SK-N-SH (cell line): Measurements from ENCODE around the gene ALAS1. TPM values are rescaled to one million over a fixed set of nuclear protein-coding genes. Genes with fewer than 3 reads are reported as not detected.

ENCODE experiments used
- CTCF ChIA-PET: fragments of 300-600, 350-600 bp; formaldehyde crosslinking; extraction: SDS; loops from one replicate; lab custom pipeline; 2021; lab: Yijun Ruan, JAX
- POLR2A ChIA-PET: fragments of 350-600 bp; sonication (Branson Sonifier 250); formaldehyde crosslinking; extraction: SDS; loops from one replicate; lab custom pipeline; 2020; ENCODE audit warnings: antibody characterized with exemption, inconsistent platforms; lab: Yijun Ruan, JAX
- DNase-seq: peaks from one replicate; pipeline ENCODE4 v3.0.0; 2012
- H2AFZ ChIP-seq: fragments of 200-600 bp; sonication (generic); 2 replicates; pipeline ENCODE4 v1.8.1; 2016; ENCODE audit warnings: antibody characterized with exemption, mild to moderate bottlenecking, low read depth
- H3F3A ChIP-seq: fragments of 200-600 bp; sonication (generic); replicated peaks from 2 replicates; pipeline ENCODE3; 2016; ENCODE audit warnings: antibody characterized with exemption, mild to moderate bottlenecking; ENCODE audit not compliant: insufficient read depth
- H3K27ac ChIP-seq, 2 experiments: fragments of 200-500 bp in 1 of 2; fragments of 200-600 bp in 1 of 2; sonication (Bioruptor generic) in 1 of 2; sonication (generic), shearing (Covaris generic) in 1 of 2; 2 replicates each; pipeline versions ENCODE4 v1.5.1 to v1.6.1; 2014 to 2016; ENCODE audit warnings: low read depth in 2 of 2, inconsistent platforms in 1 of 2, low read length in 1 of 2, mild to moderate bottlenecking in 1 of 2, mixed read lengths in 1 of 2
- H3K27me3 ChIP-seq: fragments of 200-600 bp; sonication (generic), shearing (Covaris generic); 2 replicates; pipeline ENCODE4 v1.6.1; 2016; ENCODE audit warnings: mixed run types; ENCODE audit not compliant: insufficient read depth
- H3K36me3 ChIP-seq, 2 experiments: fragments of 200-500 bp in 1 of 2; fragments of 200-600 bp in 1 of 2; sonication (Bioruptor generic) in 1 of 2; sonication (generic) in 1 of 2; replicated peaks in 1 of 2; 2 replicates each; pipeline versions ENCODE3 to v1.5.1; 2014 to 2016; ENCODE audit warnings: low read length in 1 of 2, mild to moderate bottlenecking in 1 of 2; ENCODE audit not compliant: insufficient read depth in 2 of 2, control insufficient read depth in 1 of 2
- H3K4me1 ChIP-seq, 2 experiments: fragments of 200-500 bp in 1 of 2; fragments of 200-600 bp in 1 of 2; sonication (Bioruptor generic) in 1 of 2; sonication (generic), shearing (Covaris generic) in 1 of 2; 2 replicates each; pipeline versions ENCODE4 v1.5.1 to v1.6.1; 2014 to 2016; ENCODE audit warnings: low read depth in 1 of 2, low read length in 1 of 2, mixed run types in 1 of 2; ENCODE audit not compliant: insufficient read depth in 2 of 2, control insufficient read depth in 1 of 2
- H3K4me2 ChIP-seq: fragments of 200-600 bp; sonication (generic), shearing (Covaris generic); 2 replicates; pipeline ENCODE4 v1.6.1; 2017; ENCODE audit warnings: mixed run types
- H3K4me3 ChIP-seq, 2 experiments: fragments of 200-500 bp in 1 of 2; fragments of 200-600 bp in 1 of 2; sonication (Bioruptor generic) in 1 of 2; sonication (generic), shearing (Covaris generic) in 1 of 2; 2 replicates each; pipeline versions ENCODE4 v1.5.1 to v1.8.1; 2014 to 2016; ENCODE audit warnings: low read depth in 2 of 2, inconsistent platforms in 1 of 2, low read length in 1 of 2, mild to moderate bottlenecking in 1 of 2, mixed read lengths in 1 of 2, moderate library complexity in 1 of 2
- H3K79me2 ChIP-seq: fragments of 200-600 bp; sonication (generic); 2 replicates; pipeline ENCODE4 v1.8.1; 2017; ENCODE audit warnings: mild to moderate bottlenecking; ENCODE audit not compliant: insufficient read depth
- H3K9ac ChIP-seq: fragments of 200-600 bp; sonication (generic); 2 replicates; pipeline ENCODE4 v1.6.1; 2017; ENCODE audit warnings: mixed run types
- H3K9me2 ChIP-seq: fragments of 200-600 bp; sonication (generic); 2 replicates; pipeline ENCODE4 v1.6.1; 2017; ENCODE audit warnings: mixed run types
- H3K9me3 ChIP-seq: fragments of 200-600 bp; sonication (generic); 2 replicates; pipeline ENCODE4 v1.6.1; 2017; ENCODE audit warnings: mixed run types, mild to moderate bottlenecking, moderate library complexity
- H4K20me1 ChIP-seq: fragments of 200-600 bp; sonication (generic); 2 replicates; pipeline ENCODE4 v1.6.1; 2017; ENCODE audit warnings: mild to moderate bottlenecking, mixed run types; ENCODE audit not compliant: insufficient read depth
- CHD2 ChIP-seq: fragments of 150-350 bp; IDR thresholded peaks from 2 replicates; pipeline ENCODE4 v1.6.1; 2018; ENCODE audit warnings: low read length; ENCODE audit not compliant: partially characterized antibody
- EZH2phosphoT487 ChIP-seq: fragments of 200-600 bp; sonication (generic); IDR thresholded peaks from 2 replicates; pipeline ENCODE4 v1.6.1; 2017; ENCODE audit warnings: low read depth, mixed run types, mild to moderate bottlenecking, antibody characterized with exemption, moderate library complexity, borderline replicate concordance
- GATA2 ChIP-seq: sonication (generic); formaldehyde crosslinking; IDR thresholded peaks from 2 replicates; pipeline ENCODE4 v1.5.0; 2020; ENCODE audit warnings: mild to moderate bottlenecking, missing genetic modification reagents
- JUND ChIP-seq: IDR thresholded peaks from 2 replicates; pipeline ENCODE4 v1.4.0; 2012
- NFIC ChIP-seq: IDR thresholded peaks from 2 replicates; pipeline ENCODE4 v1.4.0; 2012; ENCODE audit warnings: borderline replicate concordance
- NRF1 ChIP-seq: IDR thresholded peaks from 2 replicates; pipeline ENCODE4 v1.6.1; 2012; ENCODE audit warnings: low read depth, mild to moderate bottlenecking, low read length
- RAD21 ChIP-seq: IDR thresholded peaks from 2 replicates; pipeline ENCODE4 v1.6.1; 2012; ENCODE audit warnings: mild to moderate bottlenecking, low read length
- RCOR1 ChIP-seq: fragments of 150-350 bp; IDR thresholded peaks from 2 replicates; pipeline ENCODE4 v1.6.1; 2017; ENCODE audit warnings: antibody characterized with exemption, low read length
- REST ChIP-seq: IDR thresholded peaks from 2 replicates; pipeline ENCODE4 v1.6.1; 2012; ENCODE audit warnings: mild to moderate bottlenecking, low read depth, low read length, moderate library complexity
- RFX5 ChIP-seq: IDR thresholded peaks from 2 replicates; pipeline ENCODE4 v1.6.1; 2012; ENCODE audit warnings: mild to moderate bottlenecking, improper control_type of control experiment, low read length
- TEAD4 ChIP-seq: IDR thresholded peaks from 2 replicates; pipeline ENCODE4 v1.4.0; 2012; ENCODE audit warnings: mild to moderate bottlenecking, borderline replicate concordance; ENCODE audit not compliant: insufficient read depth
- USF1 ChIP-seq: IDR thresholded peaks from 2 replicates; pipeline ENCODE4 v1.4.0; 2012; ENCODE audit warnings: low read depth, borderline replicate concordance
- WGBS: methylation state at CpG from one replicate; pipeline ENCODE4 v1.1.6; 2017; ENCODE audit warnings: low lambda C conversion rate; 5-methylcytosine and 5-hydroxymethylcytosine counted together
- polyA plus RNA-seq, 3 experiments: library from polyadenylated mRNA; depleted of rRNA; stranded (reverse); fragments of >200 nt; gene quantifications; 2 replicates each; pipeline ENCODE4 v1.2.3, GENCODE V29; 2012
- TF ChIP-seq, protein P1 (sequence below): IDR thresholded peaks from 2 replicates; pipeline ENCODE4 v1.4.0; 2012; ENCODE audit warnings: low read depth, borderline replicate concordance

Gene ALAS1
- polyA plus RNA-seq, 1 of the 3 experiments (the other 2 are of a cell fraction) = 47.9 TPM

DNA sequence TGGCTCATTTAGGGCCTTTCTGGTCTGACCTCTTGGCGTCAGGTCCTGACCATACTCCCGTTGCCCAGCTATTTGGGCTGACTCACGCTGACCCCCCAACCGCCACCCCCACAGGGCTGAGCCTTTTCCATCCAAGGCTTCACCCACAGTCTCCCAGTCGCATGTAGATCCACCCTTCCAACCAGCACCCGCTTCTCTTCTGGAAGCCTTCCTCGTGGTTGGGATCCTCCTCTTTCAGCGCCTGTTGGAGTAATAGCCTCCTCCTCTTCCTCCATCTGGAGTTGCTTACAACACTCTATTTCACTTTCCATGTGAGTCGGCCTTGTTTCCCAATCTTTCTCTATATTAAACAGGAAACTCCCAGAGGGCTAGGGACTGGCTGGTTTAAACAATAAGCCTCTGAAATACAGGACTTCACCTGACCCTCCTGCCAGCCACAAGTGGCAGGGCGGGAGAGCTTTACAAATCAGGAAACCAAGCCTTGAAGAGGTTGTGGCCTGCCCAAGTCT is 2.1 kb upstream of the ALAS1 start:
- Histone ChIP-seq H3K9ac (no peak overlapping the region), H3K36me3 (peaks cover 6 to 10% of the 10 kb centered on the region in 2 experiments), H3K4me1 (peaks cover 7 to 23% of the 10 kb centered on the region in 2 experiments), H3K9me2 (no peaks in the 10 kb centered on the region), H3K4me2 (no peak overlapping the region), H3K27ac (no peak overlapping the region), H3K9me3 (no peaks in the 10 kb centered on the region), H2AFZ (no peak overlapping the region), H3F3A (peaks cover 5% of the 10 kb centered on the region), H3K4me3 (no peak overlapping the region), H3K27me3 (no peaks in the 10 kb centered on the region), H4K20me1 (no peaks in the 10 kb centered on the region), H3K79me2 (peaks cover 27% of the 10 kb centered on the region)
- TF ChIP-seq, protein P1, sequence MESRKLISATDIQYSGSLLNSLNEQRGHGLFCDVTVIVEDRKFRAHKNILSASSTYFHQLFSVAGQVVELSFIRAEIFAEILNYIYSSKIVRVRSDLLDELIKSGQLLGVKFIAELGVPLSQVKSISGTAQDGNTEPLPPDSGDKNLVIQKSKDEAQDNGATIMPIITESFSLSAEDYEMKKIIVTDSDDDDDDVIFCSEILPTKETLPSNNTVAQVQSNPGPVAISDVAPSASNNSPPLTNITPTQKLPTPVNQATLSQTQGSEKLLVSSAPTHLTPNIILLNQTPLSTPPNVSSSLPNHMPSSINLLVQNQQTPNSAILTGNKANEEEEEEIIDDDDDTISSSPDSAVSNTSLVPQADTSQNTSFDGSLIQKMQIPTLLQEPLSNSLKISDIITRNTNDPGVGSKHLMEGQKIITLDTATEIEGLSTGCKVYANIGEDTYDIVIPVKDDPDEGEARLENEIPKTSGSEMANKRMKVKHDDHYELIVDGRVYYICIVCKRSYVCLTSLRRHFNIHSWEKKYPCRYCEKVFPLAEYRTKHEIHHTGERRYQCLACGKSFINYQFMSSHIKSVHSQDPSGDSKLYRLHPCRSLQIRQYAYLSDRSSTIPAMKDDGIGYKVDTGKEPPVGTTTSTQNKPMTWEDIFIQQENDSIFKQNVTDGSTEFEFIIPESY = no peak
- no peak for TF ChIP-seq EZH2phosphoT487
- no peak for TF ChIP-seq USF1
- TF ChIP-seq NFIC = no peak
- no peak for TF ChIP-seq REST
- TF ChIP-seq RFX5 = no peak
- TF ChIP-seq CHD2 = no peak
- TF ChIP-seq RAD21 = no peak
- no peak for TF ChIP-seq GATA2 (CRISPR knock-in tag)
- ChIA-PET CTCF (interaction anchor here (0.6 to 2.0 kb wide), 4 partner anchors 21 to 188 kb away, joined by 3 to 9 read pairs (median 3); no protein-coding TSS in a partner anchor), POLR2A (no interaction called here)
- no peak for DNase-seq
- WGBS = 84% methylated on average over 6 of the region's 10 CpGs

DNA sequence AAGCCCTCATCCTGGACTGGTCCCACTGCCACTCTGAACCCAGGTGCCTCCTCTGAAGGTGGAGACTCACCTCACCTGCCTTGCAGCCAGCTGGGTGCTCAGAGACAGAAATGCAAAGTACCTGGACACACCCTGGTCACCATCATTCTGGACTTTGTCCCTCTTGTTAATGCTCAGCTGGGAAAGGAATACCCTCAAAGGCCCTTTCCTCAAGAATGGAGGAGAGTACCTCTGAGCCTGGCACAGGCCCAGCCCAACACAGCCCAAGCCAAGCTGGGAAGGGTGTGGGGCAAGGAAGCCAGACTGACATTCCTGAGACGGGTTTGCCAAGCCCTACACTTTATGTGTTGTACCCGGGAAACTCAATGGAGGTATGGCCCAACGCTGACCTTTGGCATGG is 983 bp upstream of the ALAS1 start:
- Histone ChIP-seq H3F3A (peaks cover 5% of the 10 kb centered on the region), H3K79me2 (peaks cover 33% of the 10 kb centered on the region), H3K4me1 (peaks cover 7 to 23% of the 10 kb centered on the region in 2 experiments), H3K27ac (no peak overlapping the region), H3K36me3 (peaks cover 14 to 16% of the 10 kb centered on the region in 2 experiments), H3K9me2 (no peaks in the 10 kb centered on the region), H3K9ac (no peak overlapping the region), H3K4me3 (no peak overlapping the region), H2AFZ (no peak overlapping the region), H3K4me2 (peak overlapping the region; percentile 97; the same call in 1 of the 2 replicates), H3K27me3 (no peaks in the 10 kb centered on the region), H4K20me1 (no peaks in the 10 kb centered on the region), H3K9me3 (no peaks in the 10 kb centered on the region)
- ChIA-PET CTCF (interaction anchor here (0.7 to 2.0 kb wide), 9 partner anchors 12 to 193 kb away, joined by 3 to 9 read pairs (median 3); no protein-coding TSS in a partner anchor), POLR2A (interaction anchor here (0.7 kb wide), 1 partner anchor 43 kb away, joined by 3 read pairs; the partner anchor contains the start of gene POC1A)
- 86% methylated on average over 3 of the region's 3 CpGs for WGBS
- no peak for DNase-seq
- no peak for TF ChIP-seq TEAD4
- no peak for TF ChIP-seq RCOR1
- no peak for TF ChIP-seq RAD21
- TF ChIP-seq REST = no peak
- TF ChIP-seq, protein P1 = no peak
- no peak for TF ChIP-seq NRF1
- no peak for TF ChIP-seq JUND
